BLaER1 (cell line): ENCODE results near the gene ABCC2.

Source experiments
- H3K27ac ChIP-seq: shearing (Covaris generic); formaldehyde crosslinking; 2 replicates; pipeline ENCODE4 v1.8.1; 2022
- H3K27me3 ChIP-seq: shearing (Covaris generic); formaldehyde crosslinking; 2 replicates; pipeline ENCODE4 v1.8.1; 2022
- H3K36me3 ChIP-seq: shearing (Covaris generic); formaldehyde crosslinking; 2 replicates; pipeline ENCODE4 v1.8.1; 2022
- H3K4me1 ChIP-seq: shearing (Covaris generic); formaldehyde crosslinking; 2 replicates; pipeline ENCODE4 v1.8.1; 2022
- H3K4me2 ChIP-seq: shearing (Covaris generic); formaldehyde crosslinking; 2 replicates; pipeline ENCODE4 v1.8.1; 2022
- H3K4me3 ChIP-seq: shearing (Covaris generic); formaldehyde crosslinking; 2 replicates; pipeline ENCODE4 v1.8.1; 2022
- H3K9ac ChIP-seq: shearing (Covaris generic); formaldehyde crosslinking; 2 replicates; pipeline ENCODE4 v1.8.1; 2022
- H3K9me3 ChIP-seq: shearing (Covaris generic); formaldehyde crosslinking; 2 replicates; pipeline ENCODE4 v1.8.1; 2022
- H4K20me1 ChIP-seq: shearing (Covaris generic); formaldehyde crosslinking; 2 replicates; pipeline ENCODE4 v1.8.1; 2022
- Cebpa-rat ChIP-seq: shearing (Covaris generic); IDR thresholded peaks from 2 replicates; pipeline ENCODE4 v1.8.1; 2022

The ABCC2 gene

DNA sequence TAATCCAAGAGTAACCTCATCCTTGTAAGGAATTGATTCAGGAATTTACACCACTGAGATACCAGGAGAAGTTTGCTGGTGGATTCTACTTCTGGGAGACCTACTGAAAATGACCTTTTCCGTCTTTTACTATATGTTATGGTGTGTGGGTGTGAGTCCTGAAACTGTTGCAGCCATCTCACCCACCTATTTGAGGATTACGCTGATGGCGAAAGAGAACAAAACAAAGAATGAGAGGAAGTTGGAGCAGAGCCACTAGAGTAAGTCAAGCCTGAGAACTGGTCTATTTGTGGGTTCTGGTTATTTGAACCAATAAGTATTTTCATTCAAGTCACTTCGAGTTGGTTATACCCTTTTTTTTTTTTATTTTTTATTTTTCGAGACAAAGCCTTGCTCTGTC, 12.7 kb upstream of the ABCC2 start:
- no peaks in the 10 kb centered on the region for H3K36me3 ChIP-seq
- no peaks in the 10 kb centered on the region for H3K4me1 ChIP-seq
- no peak overlapping the region for H3K4me3 ChIP-seq
- no peak for TF ChIP-seq Cebpa-rat
- no peaks in the 10 kb centered on the region for H4K20me1 ChIP-seq
- no peak overlapping the region for H3K9ac ChIP-seq
- no peaks in the 10 kb centered on the region for H3K27me3 ChIP-seq
- no peaks in the 10 kb centered on the region for H3K9me3 ChIP-seq
- no peak overlapping the region for H3K27ac ChIP-seq
- H3K4me2 ChIP-seq: no peak overlapping the region

DNA sequence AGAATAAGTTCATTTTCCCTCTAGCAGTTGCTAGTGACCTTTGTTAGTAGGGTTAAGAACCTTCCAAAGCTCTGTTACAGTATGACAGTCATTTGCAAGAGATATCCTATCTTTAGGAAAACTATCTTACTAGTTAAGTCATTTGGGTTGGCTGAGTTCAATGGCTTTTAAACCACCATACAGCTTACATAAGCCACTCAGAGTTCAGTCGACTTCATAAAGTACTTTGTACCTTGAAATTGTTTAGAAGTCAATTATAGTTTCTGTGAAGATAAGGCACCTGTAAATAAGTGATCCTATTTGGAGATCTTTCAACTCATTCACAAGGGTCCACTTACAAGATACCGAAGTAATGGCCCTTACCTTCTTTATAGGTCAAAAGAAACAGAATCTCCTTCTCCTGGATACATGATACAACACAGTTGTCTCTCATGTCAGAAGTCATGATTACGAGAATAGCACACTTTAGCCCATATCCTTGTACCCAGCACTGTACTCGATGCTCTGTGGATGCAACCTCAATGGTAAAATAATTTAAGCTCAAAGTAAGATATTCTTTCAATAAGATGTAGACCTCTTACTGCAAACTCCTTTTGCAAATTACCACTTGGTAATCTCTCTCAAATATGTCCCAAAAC, 11.9 kb upstream of the ABCC2 start:
- no peaks in the 10 kb centered on the region for H4K20me1 ChIP-seq
- no peaks in the 10 kb centered on the region for H3K36me3 ChIP-seq
- no peak overlapping the region for H3K27ac ChIP-seq
- H3K4me1 ChIP-seq: no peaks in the 10 kb centered on the region
- no peak overlapping the region for H3K4me2 ChIP-seq
- no peak overlapping the region for H3K9ac ChIP-seq
- no peak overlapping the region for H3K4me3 ChIP-seq
- H3K27me3 ChIP-seq: no peaks in the 10 kb centered on the region
- TF ChIP-seq Cebpa-rat: no peak
- H3K9me3 ChIP-seq: no peaks in the 10 kb centered on the region

DNA sequence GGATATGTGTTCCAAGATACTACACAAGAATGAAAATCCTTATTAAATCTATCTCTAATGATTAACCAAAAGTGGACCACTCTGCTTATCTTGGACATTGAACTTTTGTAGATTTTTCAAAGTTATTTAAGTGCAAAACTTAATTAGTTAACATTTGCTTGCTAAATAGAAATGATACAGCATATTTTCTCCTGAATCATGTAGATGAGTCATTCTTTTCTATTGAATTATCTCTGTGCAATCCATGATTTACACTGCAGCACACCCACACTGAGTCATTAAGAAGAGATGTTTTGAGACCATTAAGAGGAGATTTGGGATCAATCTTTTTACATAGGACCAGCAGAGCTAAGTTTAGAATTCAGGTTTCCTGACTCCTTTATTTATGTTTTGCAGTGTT, 6.6 kb upstream of the ABCC2 start:
- peaks cover 24% of the 10 kb centered on the region for H3K4me1 ChIP-seq
- H3K9me3 ChIP-seq: no peaks in the 10 kb centered on the region
- no peak for TF ChIP-seq Cebpa-rat
- no peak overlapping the region for H3K4me2 ChIP-seq
- H3K27me3 ChIP-seq: no peaks in the 10 kb centered on the region
- no peaks in the 10 kb centered on the region for H4K20me1 ChIP-seq
- no peak overlapping the region for H3K9ac ChIP-seq
- H3K4me3 ChIP-seq: no peak overlapping the region
- H3K27ac ChIP-seq: no peak overlapping the region
- H3K36me3 ChIP-seq: no peaks in the 10 kb centered on the region

DNA sequence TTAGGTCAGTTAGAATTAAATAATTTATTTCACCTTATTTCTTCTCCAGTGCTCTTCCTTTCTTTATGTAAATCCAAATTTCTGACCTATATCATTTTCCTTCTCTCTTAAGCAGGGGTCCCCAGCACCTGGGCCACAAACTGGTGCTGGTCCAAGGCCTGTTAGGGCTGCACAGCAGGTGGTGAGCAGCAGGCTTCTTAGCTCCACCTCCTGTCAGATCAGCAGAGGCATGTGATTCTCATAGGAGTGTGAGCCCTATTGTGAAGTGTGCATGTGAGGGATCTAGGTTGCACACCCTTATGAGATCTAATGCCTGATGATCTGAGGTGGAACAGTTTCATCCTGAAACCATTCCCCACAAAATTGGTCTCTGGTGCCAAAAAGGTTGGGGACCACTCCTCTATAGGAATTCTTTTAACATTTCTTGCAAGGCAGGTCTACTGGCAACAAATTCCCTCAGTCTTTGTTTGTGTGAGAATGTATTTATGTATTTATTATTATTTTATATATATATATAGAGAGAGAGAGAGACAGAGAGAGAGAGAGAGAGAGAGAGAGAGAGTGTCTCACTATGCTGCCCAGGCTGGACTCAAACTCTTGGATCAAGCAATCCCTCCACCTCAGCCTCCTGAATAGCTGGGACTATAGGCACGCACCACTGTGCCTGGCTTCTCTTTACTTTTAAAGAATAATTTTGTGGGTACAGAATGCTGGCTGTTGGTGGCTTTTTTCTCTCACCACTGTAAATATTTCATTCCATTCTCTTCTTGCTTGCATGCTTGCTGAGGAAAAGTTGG, 4.3 kb upstream of the ABCC2 start:
- no peak overlapping the region for H3K9ac ChIP-seq
- H3K4me1 ChIP-seq: peaks cover 24% of the 10 kb centered on the region
- no peaks in the 10 kb centered on the region for H3K27me3 ChIP-seq
- H3K9me3 ChIP-seq: no peaks in the 10 kb centered on the region
- H3K4me2 ChIP-seq: peak overlapping the region; percentile 51; the same call in 1 of the 2 replicates
- H4K20me1 ChIP-seq: no peaks in the 10 kb centered on the region
- H3K4me3 ChIP-seq: no peak overlapping the region
- H3K27ac ChIP-seq: no peak overlapping the region
- no peak for TF ChIP-seq Cebpa-rat
- no peaks in the 10 kb centered on the region for H3K36me3 ChIP-seq

DNA sequence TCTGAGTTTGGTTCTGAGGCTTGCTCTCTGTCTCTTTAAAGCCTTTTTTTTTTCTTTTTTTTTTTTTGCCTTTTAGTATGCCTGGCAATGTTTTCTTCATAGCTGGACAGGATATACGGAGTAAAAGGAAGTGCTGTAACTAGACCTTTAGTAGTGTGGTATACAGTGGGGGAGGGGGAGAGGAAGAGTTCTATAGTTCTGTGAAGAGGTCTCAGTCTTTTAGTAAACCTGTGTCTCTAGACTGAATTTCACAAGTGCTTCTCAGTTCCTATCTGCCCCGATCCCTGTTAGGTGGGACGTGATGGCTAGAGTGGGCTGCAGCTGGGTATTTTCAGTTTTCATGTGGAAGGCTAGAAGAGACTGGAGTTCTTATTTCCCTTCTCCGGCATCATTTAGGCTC, 3.1 kb upstream of the ABCC2 start:
- H3K27me3 ChIP-seq: no peaks in the 10 kb centered on the region
- H4K20me1 ChIP-seq: no peaks in the 10 kb centered on the region
- no peaks in the 10 kb centered on the region for H3K9me3 ChIP-seq
- peaks cover 24% of the 10 kb centered on the region for H3K4me1 ChIP-seq
- H3K9ac ChIP-seq: no peak overlapping the region
- no peak overlapping the region for H3K4me3 ChIP-seq
- H3K27ac ChIP-seq: no peak overlapping the region
- no peak overlapping the region for H3K4me2 ChIP-seq
- TF ChIP-seq Cebpa-rat: no peak
- H3K36me3 ChIP-seq: no peaks in the 10 kb centered on the region

DNA sequence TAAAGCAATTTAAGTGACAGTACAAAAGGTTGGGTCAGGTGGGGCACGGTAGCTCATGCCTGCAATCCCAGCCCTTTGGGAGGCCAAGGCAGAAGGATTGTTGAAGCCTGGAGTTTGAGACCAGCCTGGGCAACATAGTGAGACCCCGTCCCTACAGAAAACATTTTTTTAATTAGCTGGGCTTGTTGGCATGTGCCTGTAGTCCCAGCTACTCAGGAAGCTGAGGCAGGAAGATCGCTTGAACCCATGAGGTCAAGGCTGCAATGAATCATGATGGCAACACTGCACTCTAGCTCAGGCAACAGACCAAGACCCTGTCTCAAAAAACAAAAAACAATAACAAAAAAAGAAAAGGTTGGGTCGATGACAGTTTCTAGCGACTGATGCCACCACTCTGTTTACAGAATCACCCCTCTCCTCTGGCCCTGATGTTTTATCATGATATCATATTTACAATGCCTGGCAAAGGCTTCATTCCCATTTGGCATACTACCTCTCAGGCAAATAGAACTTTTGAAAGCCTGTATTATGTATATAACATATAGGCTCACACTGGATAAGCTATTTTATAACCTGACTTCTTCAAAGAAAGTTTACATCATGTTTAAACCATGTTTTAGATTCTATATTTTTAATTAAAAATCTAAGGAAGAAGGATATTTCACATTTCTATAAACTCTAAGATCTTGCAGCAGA, 558 bp upstream of the ABCC2 start:
- Histone ChIP-seq H3K36me3 (no peaks in the 10 kb centered on the region), H3K27me3 (no peaks in the 10 kb centered on the region), H4K20me1 (no peaks in the 10 kb centered on the region), H3K4me1 (peaks cover 20% of the 10 kb centered on the region), H3K9me3 (no peaks in the 10 kb centered on the region), H3K27ac (no peak overlapping the region), H3K9ac (no peak overlapping the region), H3K4me3 (no peak overlapping the region), H3K4me2 (no peak overlapping the region)
- TF ChIP-seq Cebpa-rat: no peak

DNA sequence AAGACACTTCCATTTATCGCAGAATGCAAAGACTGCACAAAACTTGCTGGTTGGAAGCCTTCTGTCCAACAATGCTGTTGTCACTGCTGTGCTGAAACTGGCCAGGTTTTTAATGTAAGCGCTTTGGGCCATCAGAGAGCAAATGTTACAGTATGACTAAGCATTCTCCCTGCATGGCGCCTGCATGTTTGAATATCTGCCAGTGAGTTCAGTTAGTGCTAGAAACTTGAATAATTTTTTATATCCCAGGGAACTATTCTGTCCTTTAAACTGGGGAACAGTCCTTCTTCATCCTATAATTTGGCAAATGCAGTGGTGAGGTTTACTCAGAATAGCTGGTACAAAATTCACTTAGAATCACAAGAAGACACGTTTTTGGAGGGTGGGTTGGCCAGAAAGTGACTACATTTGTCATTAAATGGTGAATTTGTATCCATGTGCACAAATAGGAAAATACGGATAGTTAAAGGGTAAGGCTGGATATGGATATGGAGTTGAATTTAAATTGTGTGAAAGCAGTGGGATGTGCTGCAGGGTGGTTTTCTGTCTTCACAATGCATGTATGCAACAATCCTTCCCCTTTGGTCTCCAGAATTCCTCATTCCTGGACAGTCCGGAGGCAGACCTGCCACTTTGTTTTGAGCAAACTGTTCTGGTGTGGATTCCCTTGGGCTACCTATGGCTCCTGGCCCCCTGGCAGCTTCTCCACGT, 1.7 kb downstream of the ABCC2 start:
- Histone ChIP-seq H3K27me3 (no peaks in the 10 kb centered on the region), H4K20me1 (no peaks in the 10 kb centered on the region), H3K4me3 (no peak overlapping the region), H3K4me2 (no peak overlapping the region), H3K9me3 (no peaks in the 10 kb centered on the region), H3K9ac (no peak overlapping the region), H3K36me3 (no peaks in the 10 kb centered on the region), H3K4me1 (peaks cover 5% of the 10 kb centered on the region; the same call in 1 of the 2 replicates), H3K27ac (no peak overlapping the region)
- no peak for TF ChIP-seq Cebpa-rat

DNA sequence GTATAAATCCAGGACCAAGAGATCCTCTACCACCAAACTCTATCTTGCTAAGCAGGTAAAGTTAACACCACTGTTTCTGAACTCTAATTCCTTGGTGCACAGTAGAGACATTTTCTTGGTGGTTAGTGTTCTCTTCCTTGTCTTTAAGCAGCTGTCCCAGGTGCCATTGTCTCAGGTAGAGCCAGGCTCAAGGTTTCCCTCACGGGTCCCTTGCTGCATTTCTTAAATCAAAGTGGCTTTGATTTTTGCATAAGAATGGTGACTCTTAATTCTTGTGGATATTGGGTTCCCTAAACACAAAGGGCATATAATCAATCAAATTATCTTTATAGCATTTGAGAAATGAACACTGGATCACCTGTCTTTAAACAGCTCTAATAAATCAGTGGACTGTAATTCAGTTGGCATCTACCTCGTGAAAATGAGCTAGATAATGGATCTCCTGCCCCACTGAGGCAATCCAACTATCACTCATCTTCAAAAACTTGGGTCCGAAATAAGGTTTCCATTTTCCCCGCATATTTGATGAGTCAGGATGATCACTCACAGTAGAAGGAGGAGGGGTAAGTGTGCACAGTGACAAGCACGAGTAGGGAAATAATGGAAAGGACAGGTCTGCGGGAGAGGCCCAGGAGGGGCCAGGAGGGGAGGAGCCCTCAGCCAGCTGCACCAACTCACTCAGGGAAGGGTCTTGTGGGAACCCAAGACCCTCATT, 2.4 kb downstream of the ABCC2 start:
- no peaks in the 10 kb centered on the region for H3K4me1 ChIP-seq
- no peak overlapping the region for H3K4me2 ChIP-seq
- no peaks in the 10 kb centered on the region for H3K9me3 ChIP-seq
- no peaks in the 10 kb centered on the region for H3K36me3 ChIP-seq
- H3K27me3 ChIP-seq: no peaks in the 10 kb centered on the region
- no peak overlapping the region for H3K4me3 ChIP-seq
- H4K20me1 ChIP-seq: no peaks in the 10 kb centered on the region
- no peak for TF ChIP-seq Cebpa-rat
- no peak overlapping the region for H3K9ac ChIP-seq
- H3K27ac ChIP-seq: no peak overlapping the region

DNA sequence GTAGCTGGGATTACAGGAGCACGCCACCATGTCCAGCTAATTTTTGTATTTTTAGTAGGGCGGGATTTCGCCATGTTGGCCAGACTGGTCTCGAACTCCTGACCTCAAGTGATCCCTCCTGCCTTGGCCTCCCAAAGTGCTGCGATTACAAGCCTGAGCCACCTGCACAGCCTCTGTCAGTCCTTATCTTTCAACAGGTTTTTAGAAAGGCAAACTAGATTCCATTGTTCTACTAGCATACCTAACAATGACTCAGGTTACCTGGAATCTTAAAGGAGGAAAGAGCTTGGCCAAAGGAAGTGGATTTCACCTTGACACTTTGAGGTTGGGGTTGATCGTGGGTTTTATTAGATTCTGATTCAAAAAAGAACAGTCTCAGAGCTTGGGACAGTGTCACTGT, 3.2 kb downstream of the ABCC2 start:
- Histone ChIP-seq H3K4me1 (no peaks in the 10 kb centered on the region), H3K9ac (no peak overlapping the region), H4K20me1 (no peaks in the 10 kb centered on the region), H3K27me3 (no peaks in the 10 kb centered on the region), H3K4me2 (no peak overlapping the region), H3K36me3 (no peaks in the 10 kb centered on the region), H3K9me3 (no peaks in the 10 kb centered on the region), H3K4me3 (no peak overlapping the region), H3K27ac (no peak overlapping the region)
- TF ChIP-seq Cebpa-rat: no peak
